ENCODE measurements around the gene PIEZO2.
A peak's percentile ranks its signal among the peaks of the same experiment; 100 is the strongest.

Gene PIEZO2

GRCh38 chr18:11112286-11112685 is 37.1 kb downstream of the PIEZO2 start:
- DNase-seq: no peak

- no peak for DNase-seq
Measured at GRCh38 chr18:11110509-11110908, 38.9 kb downstream of the PIEZO2 start.

GRCh38 chr18:11108947-11109346 is 40.4 kb downstream of the PIEZO2 start:
- no peak for DNase-seq

GRCh38 chr18:11106894-11107293 is 42.5 kb downstream of the PIEZO2 start:
- DNase-seq: no peak

GRCh38 chr18:11105463-11105862 is 43.9 kb downstream of the PIEZO2 start:
- no peak for DNase-seq

- no peak for DNase-seq
Measured at GRCh38 chr18:11104307-11104706, 45.1 kb downstream of the PIEZO2 start.

GRCh38 chr18:11096839-11097750 is 52.3 kb downstream of the PIEZO2 start:
- DNase-seq: no peak

GRCh38 chr18:11096411-11096810 is 53.0 kb downstream of the PIEZO2 start:
- DNase-seq: no peak

- DNase-seq: no peak
Measured at GRCh38 chr18:11095674-11096293, 53.6 kb downstream of the PIEZO2 start.

GRCh38 chr18:11095211-11095610 is 54.2 kb downstream of the PIEZO2 start:
- DNase-seq: no peak

GRCh38 chr18:11091746-11092145 is 57.6 kb downstream of the PIEZO2 start:
- no peak for DNase-seq

GRCh38 chr18:11089931-11090715 is 59.2 kb downstream of the PIEZO2 start:
- DNase-seq: no peak

GRCh38 chr18:11081009-11081532 is 68.3 kb downstream of the PIEZO2 start:
- no peak for DNase-seq

- DNase-seq: no peak
Measured at GRCh38 chr18:11078491-11078890, 70.9 kb downstream of the PIEZO2 start.

GRCh38 chr18:11077548-11078187 is 71.7 kb downstream of the PIEZO2 start:
- no peak for DNase-seq

- no peak for DNase-seq
Measured at GRCh38 chr18:11074889-11075288, 74.5 kb downstream of the PIEZO2 start.

- no peak for DNase-seq
Measured at GRCh38 chr18:11073971-11074370, 75.4 kb downstream of the PIEZO2 start.

GRCh38 chr18:11072632-11073031 is 76.7 kb downstream of the PIEZO2 start:
- DNase-seq: no peak

- peak in 3 of 14 donors; percentile 1 to 12 (median 10) for DNase-seq
Measured at GRCh38 chr18:11071300-11071699, 78.1 kb downstream of the PIEZO2 start.

GRCh38 chr18:11070593-11070992 is 78.8 kb downstream of the PIEZO2 start:
- no peak for DNase-seq

GRCh38 chr18:11066038-11066437 is 83.3 kb downstream of the PIEZO2 start:
- no peak for DNase-seq

GRCh38 chr18:11064727-11065460 is 84.5 kb downstream of the PIEZO2 start:
- no peak for DNase-seq
